ENCODE data around the gene SCCPDH.

SCCPDH gene

DNA sequence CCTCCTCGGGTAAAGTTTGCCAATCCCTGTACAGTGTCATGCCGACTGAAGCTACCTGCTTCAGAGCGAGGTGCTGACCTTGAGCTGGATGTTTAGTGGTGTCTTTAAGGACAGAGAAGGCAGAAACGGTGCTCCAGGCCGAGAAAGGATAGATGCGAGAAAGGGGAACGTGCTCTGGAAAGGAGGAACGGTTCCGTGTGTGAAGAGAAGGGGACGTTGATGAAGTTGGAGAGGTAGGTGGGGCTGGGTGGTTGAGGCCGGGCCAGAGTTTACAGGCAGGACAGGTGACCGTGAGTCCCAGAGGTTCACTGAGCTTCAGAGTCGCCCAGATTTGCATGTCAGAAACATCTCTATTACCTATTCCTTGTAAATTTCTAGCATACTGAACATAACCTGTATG is 90.7 kb downstream of the SCCPDH start:
- peaks cover 7% of the 10 kb centered on the region for H3K9me3 Mint-ChIP-seq
- no peaks in the 10 kb centered on the region for H3K36me3 Mint-ChIP-seq
- peaks cover 8% of the 10 kb centered on the region for H3K27me3 Mint-ChIP-seq
- no peak overlapping the region for H3K4me3 Mint-ChIP-seq
- H3K27ac Mint-ChIP-seq: no peak overlapping the region
- H3K4me1 Mint-ChIP-seq: no peaks in the 10 kb centered on the region

GRCh38 chr1:246815693-246816270 is 91.6 kb downstream of the SCCPDH start:
- Mint-ChIP-seq H3K27me3 (peaks cover 12% of the 10 kb centered on the region), H3K36me3 (no peaks in the 10 kb centered on the region), H3K9me3 (peaks cover 7% of the 10 kb centered on the region), H3K4me3 (no peak overlapping the region), H3K4me1 (no peaks in the 10 kb centered on the region), H3K27ac (no peak overlapping the region)

Measured in activated naive CD4-positive, alpha-beta T cell treated with anti-CD3 and anti-CD28 coated beads, Interleukin-2, amount 50 U/mL, for 24 hours (primary cell).